HEK293T (cell line): Measurements from ENCODE around the gene TSPAN5.

Experiments used
- FOXM1 ChIP-seq: fragments of 450-650 bp; IDR thresholded peaks from 2 replicates; pipeline ENCODE4 v1.6.1; 2017; ENCODE audit warnings: mild to moderate bottlenecking, borderline replicate concordance
- SP1 ChIP-seq: fragments of 450-650 bp; IDR thresholded peaks from 2 replicates; pipeline ENCODE4 v1.6.1; 2017

DNA sequence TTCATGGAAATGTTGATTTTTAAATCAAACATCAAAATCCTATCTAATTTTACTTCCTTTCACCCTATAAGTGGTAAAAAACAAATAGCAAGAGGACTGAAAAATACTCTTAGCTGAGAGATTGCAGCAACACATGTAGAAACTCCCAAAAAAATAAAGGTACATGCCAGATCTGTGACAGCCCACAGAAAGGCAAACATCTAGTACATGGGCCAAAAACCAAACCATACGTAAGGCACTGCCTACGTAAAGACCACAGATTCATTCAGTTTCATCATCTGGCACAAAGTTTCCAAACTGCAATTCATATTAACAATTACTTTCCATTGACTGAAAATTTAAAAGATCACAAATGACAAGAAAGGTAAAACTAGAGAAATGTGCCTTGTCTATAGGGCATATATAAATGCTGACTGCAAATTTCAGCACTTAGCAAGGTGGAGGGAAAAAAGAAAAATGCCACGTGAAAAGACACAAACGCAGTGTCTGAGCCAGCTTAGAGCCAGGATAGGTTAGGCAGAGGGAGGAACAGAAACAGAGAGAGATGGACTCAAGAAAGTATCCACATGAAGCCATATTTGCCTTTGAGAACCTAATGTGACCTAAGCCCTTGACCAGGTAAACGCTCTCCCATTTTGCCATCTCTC is 88.1 kb downstream of the TSPAN5 start:
- no peak for TF ChIP-seq SP1
- no peak for TF ChIP-seq FOXM1
